ENCODE measurements around the gene BCAS3.

BCAS3 gene

DNA sequence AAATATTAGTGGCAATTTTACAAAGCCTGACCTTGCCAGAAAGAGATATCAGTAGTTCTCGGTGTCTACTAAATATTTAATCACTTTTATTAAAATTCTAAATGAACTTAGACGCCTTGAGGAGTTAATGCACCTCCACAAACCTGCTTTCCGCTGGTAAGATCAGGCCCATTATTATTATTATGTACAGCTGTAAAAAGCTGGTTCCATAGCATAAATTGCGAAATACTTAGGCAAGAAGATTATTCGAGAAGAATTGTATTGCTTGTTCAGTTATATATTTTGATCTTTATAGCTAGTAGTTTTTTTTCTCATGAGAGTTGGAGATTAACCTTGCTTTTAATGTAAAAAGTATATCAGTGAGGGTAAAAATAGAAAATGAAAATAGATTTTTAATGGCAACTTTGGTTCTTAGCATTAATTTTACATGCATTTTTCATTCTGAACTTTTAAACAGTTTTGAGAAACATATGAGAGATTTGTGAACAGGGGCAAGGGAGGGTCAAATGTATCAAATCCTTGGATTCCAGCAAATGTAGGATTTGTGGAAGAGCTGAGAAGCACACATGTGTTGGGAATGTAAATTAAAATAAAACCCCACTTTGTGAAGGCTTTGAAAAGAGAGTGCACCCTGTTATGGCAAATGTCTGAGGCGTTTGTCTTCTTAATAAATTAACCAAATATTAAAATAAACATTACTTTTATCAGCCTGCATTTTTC is 471.6 kb downstream of the BCAS3 start:
- no peak overlapping the region for H3K4me3 ChIP-seq (ENCODE audit: low read depth, low read length, poor library complexity, severe bottlenecking)
- no peak overlapping the region for H3K27ac ChIP-seq (ENCODE audit: low read depth, low read length, poor library complexity, severe bottlenecking)
- H3K4me2 ChIP-seq (ENCODE audit: low read length): no peak overlapping the region
- H2AFZ ChIP-seq (ENCODE audit: low read length): no peak overlapping the region
- no peaks in the 10 kb centered on the region for H3K36me3 ChIP-seq (ENCODE audit: insufficient read depth, low read length)
- H3K9me3 ChIP-seq (ENCODE audit: low read length): no peaks in the 10 kb centered on the region
- no peak overlapping the region for H3K9ac ChIP-seq (ENCODE audit: low read length)
- H3F3A ChIP-seq (ENCODE audit: insufficient read depth, low read length): no peaks in the 10 kb centered on the region
- TF ChIP-seq, protein P1, sequence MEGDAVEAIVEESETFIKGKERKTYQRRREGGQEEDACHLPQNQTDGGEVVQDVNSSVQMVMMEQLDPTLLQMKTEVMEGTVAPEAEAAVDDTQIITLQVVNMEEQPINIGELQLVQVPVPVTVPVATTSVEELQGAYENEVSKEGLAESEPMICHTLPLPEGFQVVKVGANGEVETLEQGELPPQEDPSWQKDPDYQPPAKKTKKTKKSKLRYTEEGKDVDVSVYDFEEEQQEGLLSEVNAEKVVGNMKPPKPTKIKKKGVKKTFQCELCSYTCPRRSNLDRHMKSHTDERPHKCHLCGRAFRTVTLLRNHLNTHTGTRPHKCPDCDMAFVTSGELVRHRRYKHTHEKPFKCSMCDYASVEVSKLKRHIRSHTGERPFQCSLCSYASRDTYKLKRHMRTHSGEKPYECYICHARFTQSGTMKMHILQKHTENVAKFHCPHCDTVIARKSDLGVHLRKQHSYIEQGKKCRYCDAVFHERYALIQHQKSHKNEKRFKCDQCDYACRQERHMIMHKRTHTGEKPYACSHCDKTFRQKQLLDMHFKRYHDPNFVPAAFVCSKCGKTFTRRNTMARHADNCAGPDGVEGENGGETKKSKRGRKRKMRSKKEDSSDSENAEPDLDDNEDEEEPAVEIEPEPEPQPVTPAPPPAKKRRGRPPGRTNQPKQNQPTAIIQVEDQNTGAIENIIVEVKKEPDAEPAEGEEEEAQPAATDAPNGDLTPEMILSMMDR (IDR thresholded peaks at IDR 0.05; ENCODE audit: low read length): no peak
- TF ChIP-seq EZH2 (IDR thresholded peaks at IDR 0.05; ENCODE audit: borderline replicate concordance, low read length): no peak
- H3K9me2 ChIP-seq (ENCODE audit: low read depth, low read length): no peaks in the 10 kb centered on the region
- no peaks in the 10 kb centered on the region for H4K20me1 ChIP-seq (ENCODE audit: insufficient read depth, low read length)
- H3K27me3 ChIP-seq (ENCODE audit: insufficient read depth, low read length): no peaks in the 10 kb centered on the region
- no peaks in the 10 kb centered on the region for H3K79me2 ChIP-seq (ENCODE audit: insufficient read depth, low read length)
- H3K4me1 ChIP-seq (ENCODE audit: insufficient read depth, low read length, severe bottlenecking): peaks cover 15% of the 10 kb centered on the region

DNA sequence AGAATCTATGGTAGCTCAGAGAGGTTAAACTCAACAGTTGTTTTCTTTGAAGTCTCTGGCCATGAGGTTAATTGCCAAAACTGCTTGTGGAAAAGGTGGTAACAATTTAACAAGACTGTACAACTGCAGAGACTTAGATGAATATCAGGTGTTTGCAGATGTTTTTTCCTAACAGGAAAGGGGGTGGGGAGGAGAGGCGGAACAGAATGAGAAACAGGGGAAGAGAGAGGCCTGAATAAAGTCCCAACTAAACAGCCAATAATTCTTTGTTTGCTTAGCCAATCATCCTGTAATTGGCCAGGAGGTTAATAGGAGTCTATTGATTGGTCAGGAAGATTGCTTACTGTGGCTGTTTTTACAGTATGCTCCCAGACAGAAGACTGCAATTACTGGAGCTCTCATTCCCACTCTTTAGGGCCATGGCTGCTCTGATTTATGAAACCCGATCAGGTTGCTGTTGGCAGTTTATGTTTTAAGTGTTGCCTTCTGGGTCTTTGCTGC is 472.3 kb downstream of the BCAS3 start:
- Histone ChIP-seq H3K27me3 (ENCODE audit: insufficient read depth, low read length) (no peaks in the 10 kb centered on the region), H4K20me1 (ENCODE audit: insufficient read depth, low read length) (no peaks in the 10 kb centered on the region), H3K79me2 (ENCODE audit: insufficient read depth, low read length) (no peaks in the 10 kb centered on the region), H3K9me3 (ENCODE audit: low read length) (no peaks in the 10 kb centered on the region), H2AFZ (ENCODE audit: low read length) (no peak overlapping the region), H3F3A (ENCODE audit: insufficient read depth, low read length) (no peaks in the 10 kb centered on the region), H3K36me3 (ENCODE audit: insufficient read depth, low read length) (no peaks in the 10 kb centered on the region), H3K9me2 (ENCODE audit: low read depth, low read length) (no peaks in the 10 kb centered on the region), H3K4me2 (ENCODE audit: low read length) (no peak overlapping the region), H3K27ac (ENCODE audit: low read depth, low read length, poor library complexity, severe bottlenecking) (no peak overlapping the region), H3K9ac (ENCODE audit: low read length) (no peak overlapping the region), H3K4me3 (ENCODE audit: low read depth, low read length, poor library complexity, severe bottlenecking) (no peak overlapping the region), H3K4me1 (ENCODE audit: insufficient read depth, low read length, severe bottlenecking) (peaks cover 8% of the 10 kb centered on the region)
- no peak for TF ChIP-seq EZH2 (IDR thresholded peaks at IDR 0.05; ENCODE audit: borderline replicate concordance, low read length)
- TF ChIP-seq, protein P1 (IDR thresholded peaks at IDR 0.05; ENCODE audit: low read length): no peak

GRCh38 chr17:61150686-61151299 is 473.1 kb downstream of the BCAS3 start:
- no peaks in the 10 kb centered on the region for H3K79me2 ChIP-seq (ENCODE audit: insufficient read depth, low read length)
- no peak overlapping the region for H3K27ac ChIP-seq (ENCODE audit: low read depth, low read length, poor library complexity, severe bottlenecking)
- H3K9me2 ChIP-seq (ENCODE audit: low read depth, low read length): no peaks in the 10 kb centered on the region
- no peaks in the 10 kb centered on the region for H3K36me3 ChIP-seq (ENCODE audit: insufficient read depth, low read length)
- H3K9ac ChIP-seq (ENCODE audit: low read length): no peak overlapping the region
- H3K27me3 ChIP-seq (ENCODE audit: insufficient read depth, low read length): no peaks in the 10 kb centered on the region
- no peaks in the 10 kb centered on the region for H4K20me1 ChIP-seq (ENCODE audit: insufficient read depth, low read length)
- no peak overlapping the region for H2AFZ ChIP-seq (ENCODE audit: low read length)
- no peaks in the 10 kb centered on the region for H3K9me3 ChIP-seq (ENCODE audit: low read length)
- TF ChIP-seq, protein P1 (IDR thresholded peaks at IDR 0.05; ENCODE audit: low read length): no peak
- TF ChIP-seq EZH2 (IDR thresholded peaks at IDR 0.05; ENCODE audit: borderline replicate concordance, low read length): no peak
- H3K4me1 ChIP-seq (ENCODE audit: insufficient read depth, low read length, severe bottlenecking): no peaks in the 10 kb centered on the region
- H3F3A ChIP-seq (ENCODE audit: insufficient read depth, low read length): no peaks in the 10 kb centered on the region
- H3K4me3 ChIP-seq (ENCODE audit: low read depth, low read length, poor library complexity, severe bottlenecking): no peak overlapping the region
- H3K4me2 ChIP-seq (ENCODE audit: low read length): no peak overlapping the region

Measured in OCI-LY1 (cell line).